SK-N-MC (cell line): ENCODE measurements around the gene NENF.

Experiments used
- EZH2 ChIP-seq: fragments of 200-600 bp; sonication (generic); IDR thresholded peaks from one replicate; pipeline ENCODE4 v1.6.1; 2017; ENCODE audit warnings: antibody characterized with exemption
- FOXP2 ChIP-seq: optimal IDR thresholded peaks from 2 replicates; pipeline ENCODE3; 2011; ENCODE audit warnings: mild to moderate bottlenecking, moderate library complexity; ENCODE audit not compliant: insufficient read depth; ENCODE audit errors: extremely low read length, control extremely low read depth
- POLR2AphosphoS5 ChIP-seq: IDR thresholded peaks from 2 replicates; pipeline ENCODE4 v1.6.1; 2012; ENCODE audit warnings: mild to moderate bottlenecking, low read depth, low read length, borderline replicate concordance

DNA sequence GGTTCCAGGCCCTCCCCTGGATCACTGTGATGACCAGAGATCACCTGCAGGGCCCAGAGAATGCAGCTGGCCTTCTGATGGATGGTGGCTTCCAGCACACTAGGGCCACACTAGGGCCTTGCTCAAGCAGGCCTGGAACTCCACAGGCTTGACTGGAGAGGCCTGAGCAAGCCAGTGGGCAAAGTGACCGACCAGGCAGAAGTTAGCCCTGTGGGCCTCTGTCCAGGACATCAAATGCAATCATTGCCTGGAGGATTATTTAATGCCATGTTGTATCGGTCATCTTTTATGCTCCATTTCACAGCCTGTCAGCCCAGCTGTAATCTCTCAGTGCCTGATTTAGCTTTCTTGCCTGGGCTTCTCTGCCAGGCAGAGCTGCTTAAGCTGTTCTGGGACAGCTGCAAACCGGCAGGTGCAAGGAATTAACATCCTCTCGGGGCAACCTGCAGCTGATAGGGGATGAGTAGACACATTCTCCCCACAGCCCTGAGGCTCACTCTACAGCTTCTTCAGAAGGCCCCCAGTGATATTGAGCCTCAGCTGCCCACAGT lies 17.7 kb downstream of the NENF start:
- TF ChIP-seq POLR2AphosphoS5 = no peak
- no peak for TF ChIP-seq EZH2
- no peak for TF ChIP-seq FOXP2
